SK-N-SH (cell line): Measurements from ENCODE around the gene DPP10. TPM values are rescaled to one million over a fixed set of nuclear protein-coding genes. Genes with fewer than 3 reads are reported as not detected.

Source experiments
- CTCF ChIA-PET: fragments of 300-600, 350-600 bp; formaldehyde crosslinking; extraction: SDS; loops from one replicate; lab custom pipeline; 2021; lab: Yijun Ruan, JAX
- POLR2A ChIA-PET: fragments of 350-600 bp; sonication (Branson Sonifier 250); formaldehyde crosslinking; extraction: SDS; loops from one replicate; lab custom pipeline; 2020; ENCODE audit warnings: antibody characterized with exemption, inconsistent platforms; lab: Yijun Ruan, JAX
- DNase-seq: peaks from one replicate; pipeline ENCODE4 v3.0.0; 2012
- H2AFZ ChIP-seq: fragments of 200-600 bp; sonication (generic); 2 replicates; pipeline ENCODE4 v1.8.1; 2016; ENCODE audit warnings: antibody characterized with exemption, mild to moderate bottlenecking, low read depth
- H3F3A ChIP-seq: fragments of 200-600 bp; sonication (generic); replicated peaks from 2 replicates; pipeline ENCODE3; 2016; ENCODE audit warnings: antibody characterized with exemption, mild to moderate bottlenecking; ENCODE audit not compliant: insufficient read depth
- H3K27ac ChIP-seq, 2 experiments: fragments of 200-500 bp in 1 of 2; fragments of 200-600 bp in 1 of 2; sonication (Bioruptor generic) in 1 of 2; sonication (generic), shearing (Covaris generic) in 1 of 2; 2 replicates each; pipeline versions ENCODE4 v1.5.1 to v1.6.1; 2014 to 2016; ENCODE audit warnings: low read depth in 2 of 2, inconsistent platforms in 1 of 2, low read length in 1 of 2, mild to moderate bottlenecking in 1 of 2, mixed read lengths in 1 of 2
- H3K27me3 ChIP-seq: fragments of 200-600 bp; sonication (generic), shearing (Covaris generic); 2 replicates; pipeline ENCODE4 v1.6.1; 2016; ENCODE audit warnings: mixed run types; ENCODE audit not compliant: insufficient read depth
- H3K36me3 ChIP-seq, 2 experiments: fragments of 200-500 bp in 1 of 2; fragments of 200-600 bp in 1 of 2; sonication (Bioruptor generic) in 1 of 2; sonication (generic) in 1 of 2; replicated peaks in 1 of 2; 2 replicates each; pipeline versions ENCODE3 to v1.5.1; 2014 to 2016; ENCODE audit warnings: low read length in 1 of 2, mild to moderate bottlenecking in 1 of 2; ENCODE audit not compliant: insufficient read depth in 2 of 2, control insufficient read depth in 1 of 2
- H3K4me1 ChIP-seq, 2 experiments: fragments of 200-500 bp in 1 of 2; fragments of 200-600 bp in 1 of 2; sonication (Bioruptor generic) in 1 of 2; sonication (generic), shearing (Covaris generic) in 1 of 2; 2 replicates each; pipeline versions ENCODE4 v1.5.1 to v1.6.1; 2014 to 2016; ENCODE audit warnings: low read depth in 1 of 2, low read length in 1 of 2, mixed run types in 1 of 2; ENCODE audit not compliant: insufficient read depth in 2 of 2, control insufficient read depth in 1 of 2
- H3K4me2 ChIP-seq: fragments of 200-600 bp; sonication (generic), shearing (Covaris generic); 2 replicates; pipeline ENCODE4 v1.6.1; 2017; ENCODE audit warnings: mixed run types
- H3K4me3 ChIP-seq, 2 experiments: fragments of 200-500 bp in 1 of 2; fragments of 200-600 bp in 1 of 2; sonication (Bioruptor generic) in 1 of 2; sonication (generic), shearing (Covaris generic) in 1 of 2; 2 replicates each; pipeline versions ENCODE4 v1.5.1 to v1.8.1; 2014 to 2016; ENCODE audit warnings: low read depth in 2 of 2, inconsistent platforms in 1 of 2, low read length in 1 of 2, mild to moderate bottlenecking in 1 of 2, mixed read lengths in 1 of 2, moderate library complexity in 1 of 2
- H3K79me2 ChIP-seq: fragments of 200-600 bp; sonication (generic); 2 replicates; pipeline ENCODE4 v1.8.1; 2017; ENCODE audit warnings: mild to moderate bottlenecking; ENCODE audit not compliant: insufficient read depth
- H3K9ac ChIP-seq: fragments of 200-600 bp; sonication (generic); 2 replicates; pipeline ENCODE4 v1.6.1; 2017; ENCODE audit warnings: mixed run types
- H3K9me2 ChIP-seq: fragments of 200-600 bp; sonication (generic); 2 replicates; pipeline ENCODE4 v1.6.1; 2017; ENCODE audit warnings: mixed run types
- H3K9me3 ChIP-seq: fragments of 200-600 bp; sonication (generic); 2 replicates; pipeline ENCODE4 v1.6.1; 2017; ENCODE audit warnings: mixed run types, mild to moderate bottlenecking, moderate library complexity
- H4K20me1 ChIP-seq: fragments of 200-600 bp; sonication (generic); 2 replicates; pipeline ENCODE4 v1.6.1; 2017; ENCODE audit warnings: mild to moderate bottlenecking, mixed run types; ENCODE audit not compliant: insufficient read depth
- CHD2 ChIP-seq: fragments of 150-350 bp; IDR thresholded peaks from 2 replicates; pipeline ENCODE4 v1.6.1; 2018; ENCODE audit warnings: low read length; ENCODE audit not compliant: partially characterized antibody
- ELF1 ChIP-seq: IDR thresholded peaks from 2 replicates; pipeline ENCODE4 v1.4.0; 2012
- EP300 ChIP-seq, 2 experiments: IDR thresholded peaks; 2 replicates each; pipeline versions ENCODE4 v1.4.0 to v1.6.1; 2012; ENCODE audit warnings: borderline replicate concordance in 1 of 2, low read depth in 1 of 2, low read length in 1 of 2
- FOSL2 ChIP-seq: IDR thresholded peaks from 2 replicates; pipeline ENCODE4 v1.4.0; 2012; ENCODE audit warnings: low read depth, mild to moderate bottlenecking, moderate library complexity, borderline replicate concordance
- FOXJ3 ChIP-seq: sonication (generic); formaldehyde crosslinking; IDR thresholded peaks from 2 replicates; pipeline ENCODE4 v1.5.1; 2020; ENCODE audit warnings: mild to moderate bottlenecking, missing genetic modification reagents
- GATA2 ChIP-seq: sonication (generic); formaldehyde crosslinking; IDR thresholded peaks from 2 replicates; pipeline ENCODE4 v1.5.0; 2020; ENCODE audit warnings: mild to moderate bottlenecking, missing genetic modification reagents
- JUND ChIP-seq: IDR thresholded peaks from 2 replicates; pipeline ENCODE4 v1.4.0; 2012
- MEF2A ChIP-seq: IDR thresholded peaks from 2 replicates; pipeline ENCODE4 v1.4.0; 2012; ENCODE audit warnings: low read depth, borderline replicate concordance
- NFIC ChIP-seq: IDR thresholded peaks from 2 replicates; pipeline ENCODE4 v1.4.0; 2012; ENCODE audit warnings: borderline replicate concordance
- NRF1 ChIP-seq: IDR thresholded peaks from 2 replicates; pipeline ENCODE4 v1.6.1; 2012; ENCODE audit warnings: low read depth, mild to moderate bottlenecking, low read length
- POLR2AphosphoS5 ChIP-seq: IDR thresholded peaks from 2 replicates; pipeline ENCODE4 v1.6.1; 2012; ENCODE audit warnings: low read depth, low read length
- RAD21 ChIP-seq: IDR thresholded peaks from 2 replicates; pipeline ENCODE4 v1.6.1; 2012; ENCODE audit warnings: mild to moderate bottlenecking, low read length
- RCOR1 ChIP-seq: fragments of 150-350 bp; IDR thresholded peaks from 2 replicates; pipeline ENCODE4 v1.6.1; 2017; ENCODE audit warnings: antibody characterized with exemption, low read length
- RFX5 ChIP-seq: IDR thresholded peaks from 2 replicates; pipeline ENCODE4 v1.6.1; 2012; ENCODE audit warnings: mild to moderate bottlenecking, improper control_type of control experiment, low read length
- RXRA ChIP-seq: IDR thresholded peaks from 2 replicates; pipeline ENCODE4 v1.4.0; 2012; ENCODE audit warnings: low read depth, mild to moderate bottlenecking, borderline replicate concordance
- SMC3 ChIP-seq: IDR thresholded peaks from 2 replicates; pipeline ENCODE4 v1.6.1; 2012; ENCODE audit warnings: low read depth, low read length, improper control_type of control experiment
- WGBS: methylation state at CpG from one replicate; pipeline ENCODE4 v1.1.6; 2017; ENCODE audit warnings: low lambda C conversion rate; 5-methylcytosine and 5-hydroxymethylcytosine counted together
- polyA plus RNA-seq, 3 experiments: library from polyadenylated mRNA; depleted of rRNA; stranded (reverse); fragments of >200 nt; gene quantifications; 2 replicates each; pipeline ENCODE4 v1.2.3, GENCODE V29; 2012
- TF ChIP-seq, protein P1 (sequence below): IDR thresholded peaks from 2 replicates; pipeline ENCODE4 v1.4.0; 2012; ENCODE audit warnings: low read depth
- TF ChIP-seq, protein P2 (sequence below): fragments of 150-350 bp; IDR thresholded peaks from 2 replicates; pipeline ENCODE4 v1.6.1; 2017; ENCODE audit warnings: antibody characterized with exemption, low read length, low read depth, borderline replicate concordance
- TF ChIP-seq, protein P3 (sequence below): fragments of 200-600 bp; sonication (generic); IDR thresholded peaks from 2 replicates; pipeline ENCODE4 v1.6.1; 2017; ENCODE audit warnings: antibody characterized with exemption, mild to moderate bottlenecking, moderate library complexity
- TF ChIP-seq, protein P4 (sequence below): fragments of 150-350 bp; IDR thresholded peaks from 2 replicates; pipeline ENCODE4 v1.6.1; 2016; ENCODE audit warnings: mild to moderate bottlenecking, low read depth, low read length

DPP10 gene
- polyA plus RNA-seq, 1 of the 3 experiments (the other 2 are of a cell fraction), result not detected

DNA sequence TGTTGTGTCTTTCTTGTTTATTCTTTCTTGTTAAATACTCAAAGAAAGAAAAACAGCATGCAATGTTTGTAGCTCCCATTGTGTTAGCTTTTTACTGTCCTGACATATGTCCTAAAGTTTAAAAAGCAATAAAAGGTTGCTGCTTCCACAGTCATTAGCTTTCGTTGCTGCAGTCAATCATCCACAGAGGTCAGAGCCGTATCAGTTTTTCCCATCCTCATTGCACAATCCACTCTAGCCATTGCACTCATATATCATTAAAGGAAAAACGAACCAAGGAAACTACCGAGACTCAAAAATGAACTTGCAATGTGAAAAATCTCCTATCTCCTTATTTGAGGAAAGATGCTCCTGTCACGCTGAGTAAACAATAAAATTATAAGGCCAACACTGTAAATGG lies 954.1 kb downstream of the DPP10 start:
- H3K79me2 ChIP-seq, result no peaks in the 10 kb centered on the region
- TF ChIP-seq FOXJ3 (no peak), GATA2 (no peak), RFX5 (no peak), POLR2AphosphoS5 (no peak), FOSL2 (no peak), CHD2 (no peak), RXRA (no peak), SMC3 (no peak), RCOR1 (no peak), JUND (no peak), NRF1 (no peak), RAD21 (no peak), NFIC (no peak), ELF1 (no peak), MEF2A (no peak), EP300 (IDR thresholded peaks at IDR 0.05; ENCODE audit: borderline replicate concordance in 1 of 2, low read depth in 1 of 2, low read length in 1 of 2) (no peak)
- TF ChIP-seq, protein P1, sequence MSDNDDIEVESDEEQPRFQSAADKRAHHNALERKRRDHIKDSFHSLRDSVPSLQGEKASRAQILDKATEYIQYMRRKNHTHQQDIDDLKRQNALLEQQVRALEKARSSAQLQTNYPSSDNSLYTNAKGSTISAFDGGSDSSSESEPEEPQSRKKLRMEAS, result no peak
- TF ChIP-seq, protein P2, sequence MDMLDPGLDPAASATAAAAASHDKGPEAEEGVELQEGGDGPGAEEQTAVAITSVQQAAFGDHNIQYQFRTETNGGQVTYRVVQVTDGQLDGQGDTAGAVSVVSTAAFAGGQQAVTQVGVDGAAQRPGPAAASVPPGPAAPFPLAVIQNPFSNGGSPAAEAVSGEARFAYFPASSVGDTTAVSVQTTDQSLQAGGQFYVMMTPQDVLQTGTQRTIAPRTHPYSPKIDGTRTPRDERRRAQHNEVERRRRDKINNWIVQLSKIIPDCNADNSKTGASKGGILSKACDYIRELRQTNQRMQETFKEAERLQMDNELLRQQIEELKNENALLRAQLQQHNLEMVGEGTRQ, result no peak
- TF ChIP-seq, protein P3, sequence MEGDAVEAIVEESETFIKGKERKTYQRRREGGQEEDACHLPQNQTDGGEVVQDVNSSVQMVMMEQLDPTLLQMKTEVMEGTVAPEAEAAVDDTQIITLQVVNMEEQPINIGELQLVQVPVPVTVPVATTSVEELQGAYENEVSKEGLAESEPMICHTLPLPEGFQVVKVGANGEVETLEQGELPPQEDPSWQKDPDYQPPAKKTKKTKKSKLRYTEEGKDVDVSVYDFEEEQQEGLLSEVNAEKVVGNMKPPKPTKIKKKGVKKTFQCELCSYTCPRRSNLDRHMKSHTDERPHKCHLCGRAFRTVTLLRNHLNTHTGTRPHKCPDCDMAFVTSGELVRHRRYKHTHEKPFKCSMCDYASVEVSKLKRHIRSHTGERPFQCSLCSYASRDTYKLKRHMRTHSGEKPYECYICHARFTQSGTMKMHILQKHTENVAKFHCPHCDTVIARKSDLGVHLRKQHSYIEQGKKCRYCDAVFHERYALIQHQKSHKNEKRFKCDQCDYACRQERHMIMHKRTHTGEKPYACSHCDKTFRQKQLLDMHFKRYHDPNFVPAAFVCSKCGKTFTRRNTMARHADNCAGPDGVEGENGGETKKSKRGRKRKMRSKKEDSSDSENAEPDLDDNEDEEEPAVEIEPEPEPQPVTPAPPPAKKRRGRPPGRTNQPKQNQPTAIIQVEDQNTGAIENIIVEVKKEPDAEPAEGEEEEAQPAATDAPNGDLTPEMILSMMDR, result no peak
- TF ChIP-seq, protein P4, sequence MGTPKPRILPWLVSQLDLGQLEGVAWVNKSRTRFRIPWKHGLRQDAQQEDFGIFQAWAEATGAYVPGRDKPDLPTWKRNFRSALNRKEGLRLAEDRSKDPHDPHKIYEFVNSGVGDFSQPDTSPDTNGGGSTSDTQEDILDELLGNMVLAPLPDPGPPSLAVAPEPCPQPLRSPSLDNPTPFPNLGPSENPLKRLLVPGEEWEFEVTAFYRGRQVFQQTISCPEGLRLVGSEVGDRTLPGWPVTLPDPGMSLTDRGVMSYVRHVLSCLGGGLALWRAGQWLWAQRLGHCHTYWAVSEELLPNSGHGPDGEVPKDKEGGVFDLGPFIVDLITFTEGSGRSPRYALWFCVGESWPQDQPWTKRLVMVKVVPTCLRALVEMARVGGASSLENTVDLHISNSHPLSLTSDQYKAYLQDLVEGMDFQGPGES, result no peak
- H3K9me2 ChIP-seq, result no peaks in the 10 kb centered on the region
- H4K20me1 ChIP-seq, result no peaks in the 10 kb centered on the region
- no peak overlapping the region for H3K4me3 ChIP-seq
- CTCF ChIA-PET, result no interaction called here
- H3K9me3 ChIP-seq, result no peaks in the 10 kb centered on the region
- no peaks in the 10 kb centered on the region for H3K27me3 ChIP-seq
- H2AFZ ChIP-seq, result no peak overlapping the region
- no peak for DNase-seq
- no peaks in the 10 kb centered on the region for H3K36me3 ChIP-seq
- no peaks in the 10 kb centered on the region for H3F3A ChIP-seq
- no peak overlapping the region for H3K9ac ChIP-seq
- H3K4me1 ChIP-seq, result no peaks in the 10 kb centered on the region
- no peak overlapping the region for H3K27ac ChIP-seq
- no peak overlapping the region for H3K4me2 ChIP-seq
- 12% methylated on average over 5 of the region's 5 CpGs for WGBS
- POLR2A ChIA-PET, result no interaction called here
